ENCODE measurements around the gene SIM1.

The SIM1 gene

GRCh38 chr6:100426744-100427338 is 37.9 kb downstream of the SIM1 start:
- no peak for DNase-seq (ENCODE audit: low read depth in 1 of 2, low spot score in 1 of 2)
- TF ChIP-seq SPI1 (IDR thresholded peaks at IDR 0.05; ENCODE audit: borderline replicate concordance, low read depth) (no peak), CTCF (IDR thresholded peaks at IDR 0.05; ENCODE audit: insufficient read depth, low read length) (no peak), GABPA (IDR thresholded peaks at IDR 0.05; ENCODE audit: low read depth) (no peak), REST (IDR thresholded peaks at IDR 0.05; ENCODE audit: insufficient replicate concordance, low read depth) (no peak), POLR2AphosphoS5 (IDR thresholded peaks at IDR 0.05; ENCODE audit: low read depth) (no peak)
- H3K27ac ChIP-seq (replicated peaks) = no peak overlapping the region
- H3K27me3 ChIP-seq (ENCODE audit: insufficient read depth, poor library complexity, severe bottlenecking) = no peaks in the 10 kb centered on the region
- H3K4me3 ChIP-seq (replicated peaks; ENCODE audit: insufficient read depth, low read length) = no peak overlapping the region

DNA sequence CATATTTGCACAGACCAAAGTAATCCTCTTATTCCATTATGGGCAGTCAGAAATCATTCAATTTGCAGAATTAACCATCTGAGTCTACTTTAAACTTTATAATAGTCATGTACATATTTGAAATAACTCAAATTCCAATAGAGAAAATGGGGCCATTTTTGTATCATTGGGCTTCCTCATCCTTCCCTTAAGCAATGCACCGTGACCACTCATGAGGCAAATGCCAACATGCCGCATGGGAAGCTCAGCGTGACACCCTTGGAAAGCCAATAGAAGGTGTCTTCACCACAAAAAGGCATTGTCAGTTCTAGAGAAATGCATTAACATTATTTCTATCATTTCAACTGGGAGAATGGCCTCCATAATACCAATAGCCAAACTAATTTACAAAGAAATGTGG is 38.5 kb downstream of the SIM1 start:
- DNase-seq (ENCODE audit: low read depth in 1 of 2, low spot score in 1 of 2) = no peak
- no peaks in the 10 kb centered on the region for H3K27me3 ChIP-seq (ENCODE audit: insufficient read depth, poor library complexity, severe bottlenecking)
- no peak overlapping the region for H3K27ac ChIP-seq (replicated peaks)
- TF ChIP-seq GABPA (IDR thresholded peaks at IDR 0.05; ENCODE audit: low read depth) = no peak
- TF ChIP-seq CTCF (IDR thresholded peaks at IDR 0.05; ENCODE audit: insufficient read depth, low read length) = no peak
- TF ChIP-seq POLR2AphosphoS5 (IDR thresholded peaks at IDR 0.05; ENCODE audit: low read depth) = no peak
- no peak for TF ChIP-seq SPI1 (IDR thresholded peaks at IDR 0.05; ENCODE audit: borderline replicate concordance, low read depth)
- no peak for TF ChIP-seq REST (IDR thresholded peaks at IDR 0.05; ENCODE audit: insufficient replicate concordance, low read depth)
- H3K4me3 ChIP-seq (replicated peaks; ENCODE audit: insufficient read depth, low read length) = no peak overlapping the region

GRCh38 chr6:100420711-100421110 is 44.0 kb downstream of the SIM1 start:
- TF ChIP-seq GABPA (IDR thresholded peaks at IDR 0.05; ENCODE audit: low read depth) (no peak), SPI1 (IDR thresholded peaks at IDR 0.05; ENCODE audit: borderline replicate concordance, low read depth) (no peak), REST (IDR thresholded peaks at IDR 0.05; ENCODE audit: insufficient replicate concordance, low read depth) (no peak), CTCF (IDR thresholded peaks at IDR 0.05; ENCODE audit: insufficient read depth, low read length) (no peak), POLR2AphosphoS5 (IDR thresholded peaks at IDR 0.05; ENCODE audit: low read depth) (no peak)
- H3K4me3 ChIP-seq (replicated peaks; ENCODE audit: insufficient read depth, low read length) = no peak overlapping the region
- no peaks in the 10 kb centered on the region for H3K27me3 ChIP-seq (ENCODE audit: insufficient read depth, poor library complexity, severe bottlenecking)
- no peak for DNase-seq (ENCODE audit: low read depth in 1 of 2, low spot score in 1 of 2)
- no peak overlapping the region for H3K27ac ChIP-seq (replicated peaks)

All from HL-60 (cell line).